ENCODE data around the gene DOC2B. TPM values are rescaled to one million over a fixed set of nuclear protein-coding genes. Genes with fewer than 3 reads are reported as not detected.
"Not testable (repeated sequence)": the region's sequence is repeated elsewhere in the genome, so short reads cannot be mapped to it uniquely, and the experiment has no call there.

Gene DOC2B
- total RNA-seq, 2 experiments from 2014 or later = not detected

DNA sequence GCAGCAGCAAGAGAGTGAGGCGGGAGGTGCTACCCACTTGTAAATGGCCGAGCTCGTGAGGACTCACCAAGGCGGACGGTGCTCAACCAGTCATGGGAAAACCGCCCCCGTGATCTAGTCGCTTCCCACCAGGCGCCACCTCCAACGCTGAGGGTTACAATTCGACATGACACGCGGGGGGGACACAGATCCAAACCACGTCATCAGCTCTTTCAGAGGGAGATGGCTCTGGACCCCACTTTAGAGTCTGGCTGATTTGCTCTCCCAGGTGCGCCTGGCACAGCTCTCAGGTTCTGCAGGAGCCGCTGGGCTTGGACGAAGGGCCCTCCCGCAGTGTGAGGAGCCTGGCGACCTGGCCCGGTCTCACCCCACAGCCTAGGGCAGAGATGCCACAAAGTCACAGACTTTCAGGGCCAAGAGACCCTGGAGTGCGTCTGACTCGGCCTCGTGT lies 21.1 kb upstream of the DOC2B start:
- H3K27ac ChIP-seq (ENCODE audit: low read depth, low read length, poor library complexity, severe bottlenecking) = no peak overlapping the region
- ChIA-PET CTCF (ENCODE audit: unreplicated experiment) (no interaction called here), POLR2A (interaction anchor here (0.5 to 0.6 kb wide), 2 partner anchors 72 to 585 kb away, joined by 3 to 7 read pairs; no protein-coding TSS in a partner anchor)
- intact Hi-C loops (cut with micrococcal nuclease; ENCODE audit: unreplicated experiment) = no loop called here
- H3K79me2 ChIP-seq (ENCODE audit: insufficient read depth, low read depth, low read length) = no peaks in the 10 kb centered on the region
- no peaks in the 10 kb centered on the region for H3K4me1 ChIP-seq (ENCODE audit: insufficient read depth, low read length, poor library complexity, severe bottlenecking)
- no peak for DNase-seq (ENCODE audit: low spot score)
- TF ChIP-seq EZH2phosphoT487 (IDR thresholded peaks at IDR 0.05; ENCODE audit: borderline replicate concordance, low read depth, low read length) = no peak
- TF ChIP-seq, protein P1, sequence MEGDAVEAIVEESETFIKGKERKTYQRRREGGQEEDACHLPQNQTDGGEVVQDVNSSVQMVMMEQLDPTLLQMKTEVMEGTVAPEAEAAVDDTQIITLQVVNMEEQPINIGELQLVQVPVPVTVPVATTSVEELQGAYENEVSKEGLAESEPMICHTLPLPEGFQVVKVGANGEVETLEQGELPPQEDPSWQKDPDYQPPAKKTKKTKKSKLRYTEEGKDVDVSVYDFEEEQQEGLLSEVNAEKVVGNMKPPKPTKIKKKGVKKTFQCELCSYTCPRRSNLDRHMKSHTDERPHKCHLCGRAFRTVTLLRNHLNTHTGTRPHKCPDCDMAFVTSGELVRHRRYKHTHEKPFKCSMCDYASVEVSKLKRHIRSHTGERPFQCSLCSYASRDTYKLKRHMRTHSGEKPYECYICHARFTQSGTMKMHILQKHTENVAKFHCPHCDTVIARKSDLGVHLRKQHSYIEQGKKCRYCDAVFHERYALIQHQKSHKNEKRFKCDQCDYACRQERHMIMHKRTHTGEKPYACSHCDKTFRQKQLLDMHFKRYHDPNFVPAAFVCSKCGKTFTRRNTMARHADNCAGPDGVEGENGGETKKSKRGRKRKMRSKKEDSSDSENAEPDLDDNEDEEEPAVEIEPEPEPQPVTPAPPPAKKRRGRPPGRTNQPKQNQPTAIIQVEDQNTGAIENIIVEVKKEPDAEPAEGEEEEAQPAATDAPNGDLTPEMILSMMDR (conservative IDR thresholded peaks at IDR 0.05; ENCODE audit: low read length) = no peak
- no TSS peak for BruUV-seq (replicated peaks)
- H3K4me2 ChIP-seq (ENCODE audit: low read length) = no peak overlapping the region
- no peaks in the 10 kb centered on the region for H3K36me3 ChIP-seq (ENCODE audit: insufficient read depth, low read length)
- H3K9me3 ChIP-seq (ENCODE audit: low read length) = no peaks in the 10 kb centered on the region
- H3K9me2 ChIP-seq (ENCODE audit: insufficient read depth, low read length) = no peaks in the 10 kb centered on the region
- H3K4me3 ChIP-seq (ENCODE audit: low read depth, low read length, poor library complexity, severe bottlenecking) = no peak overlapping the region
- no peak overlapping the region for H2AFZ ChIP-seq (ENCODE audit: low read length)
- H4K20me1 ChIP-seq (ENCODE audit: insufficient read depth, low read length) = no peaks in the 10 kb centered on the region

DNA sequence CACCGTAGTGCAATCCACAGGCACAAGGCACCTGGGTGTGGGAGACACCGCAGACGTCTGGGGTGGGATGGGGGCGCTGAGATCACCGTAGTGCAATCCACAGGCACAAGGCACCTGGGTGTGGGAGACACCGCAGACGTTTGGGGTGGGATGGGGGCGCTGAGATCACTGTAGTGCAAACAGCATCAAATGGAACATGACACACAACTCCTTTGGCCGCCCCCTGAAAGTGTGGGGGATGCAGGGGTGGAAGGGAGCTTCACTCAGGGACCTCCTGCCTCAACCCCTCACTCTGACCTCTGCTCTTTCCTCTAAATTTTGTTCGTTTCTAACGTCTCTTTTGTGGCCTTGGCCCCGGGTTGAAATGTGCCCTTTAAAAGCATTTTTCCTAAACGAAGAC lies 20.3 kb upstream of the DOC2B start:
- H3K4me1 ChIP-seq (ENCODE audit: insufficient read depth, low read length, poor library complexity, severe bottlenecking); H3K4me3 ChIP-seq (ENCODE audit: low read depth, low read length, poor library complexity, severe bottlenecking); H3K36me3 ChIP-seq (ENCODE audit: insufficient read depth, low read length); H3K9me3 ChIP-seq (ENCODE audit: low read length); CTCF ChIA-PET (ENCODE audit: unreplicated experiment); BruUV-seq (replicated peaks); H2AFZ ChIP-seq (ENCODE audit: low read length); H3K27ac ChIP-seq (ENCODE audit: low read depth, low read length, poor library complexity, severe bottlenecking); H3K9me2 ChIP-seq (ENCODE audit: insufficient read depth, low read length); H3K4me2 ChIP-seq (ENCODE audit: low read length); DNase-seq (ENCODE audit: low spot score); intact Hi-C loops (cut with micrococcal nuclease; ENCODE audit: unreplicated experiment); H3K79me2 ChIP-seq (ENCODE audit: insufficient read depth, low read depth, low read length); H4K20me1 ChIP-seq (ENCODE audit: insufficient read depth, low read length): not testable (repeated sequence)
- POLR2A ChIA-PET = interaction anchor here (0.5 kb wide), 1 partner anchor 73 kb away, joined by 7 read pairs; no protein-coding TSS in a partner anchor

DNA sequence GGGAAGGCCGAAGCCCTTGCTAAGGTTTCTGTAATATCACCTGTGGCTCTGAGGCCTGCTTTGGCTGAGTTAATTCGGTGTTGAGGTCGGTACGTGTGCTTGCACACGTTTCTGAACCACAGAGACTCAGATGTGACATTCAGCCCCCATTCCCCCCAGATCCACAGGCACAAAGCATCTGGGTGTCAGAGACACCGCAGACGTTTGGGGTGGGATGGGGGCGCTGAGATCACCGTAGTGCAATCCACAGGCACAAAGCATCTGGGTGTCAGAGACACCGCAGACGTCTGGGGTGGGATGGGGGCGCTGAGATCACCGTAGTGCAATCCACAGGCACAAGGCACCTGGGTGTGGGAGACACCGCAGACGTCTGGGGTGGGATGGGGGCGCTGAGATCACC lies 19.8 kb upstream of the DOC2B start:
- H3K9me3 ChIP-seq (ENCODE audit: low read length); H3K27ac ChIP-seq (ENCODE audit: low read depth, low read length, poor library complexity, severe bottlenecking); intact Hi-C loops (cut with micrococcal nuclease; ENCODE audit: unreplicated experiment); H3K4me1 ChIP-seq (ENCODE audit: insufficient read depth, low read length, poor library complexity, severe bottlenecking); H3K4me2 ChIP-seq (ENCODE audit: low read length); H3K9me2 ChIP-seq (ENCODE audit: insufficient read depth, low read length); H3K4me3 ChIP-seq (ENCODE audit: low read depth, low read length, poor library complexity, severe bottlenecking); H3K79me2 ChIP-seq (ENCODE audit: insufficient read depth, low read depth, low read length); H2AFZ ChIP-seq (ENCODE audit: low read length); H4K20me1 ChIP-seq (ENCODE audit: insufficient read depth, low read length); DNase-seq (ENCODE audit: low spot score); H3K36me3 ChIP-seq (ENCODE audit: insufficient read depth, low read length); POLR2A ChIA-PET; CTCF ChIA-PET (ENCODE audit: unreplicated experiment); BruUV-seq (replicated peaks): not testable (repeated sequence)

DNA sequence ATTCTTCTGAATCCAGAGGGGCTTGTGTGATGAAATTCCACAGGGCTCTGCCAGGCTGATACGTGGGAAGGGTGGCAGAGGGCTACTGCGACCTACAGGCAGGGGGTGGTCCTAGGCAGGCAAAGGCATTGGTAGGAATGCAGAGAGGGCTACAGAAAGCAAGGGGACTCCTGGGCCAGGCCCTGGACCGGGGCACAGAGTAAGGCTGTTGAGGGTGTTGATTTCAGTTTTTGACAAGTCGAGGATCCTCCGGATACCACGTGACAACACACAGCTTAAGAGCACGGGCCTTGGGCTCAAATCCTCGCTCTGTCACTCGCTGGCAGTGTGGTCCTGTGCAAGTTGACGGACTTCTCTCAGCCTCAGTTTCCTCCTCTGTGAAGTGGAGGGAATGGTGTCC lies 19.1 kb upstream of the DOC2B start:
- H3K9me3 ChIP-seq (ENCODE audit: low read length) = no peaks in the 10 kb centered on the region
- intact Hi-C loops (cut with micrococcal nuclease; ENCODE audit: unreplicated experiment) = no loop called here

More for the DNA sequence above, 19.1 kb upstream of the DOC2B start:
- TF ChIP-seq, protein P1 (conservative IDR thresholded peaks at IDR 0.05; ENCODE audit: low read length) = no peak
- Histone ChIP-seq H3K4me2 (ENCODE audit: low read length) (no peak overlapping the region), H3K79me2 (ENCODE audit: insufficient read depth, low read depth, low read length) (no peaks in the 10 kb centered on the region), H3K4me3 (ENCODE audit: low read depth, low read length, poor library complexity, severe bottlenecking) (no peak overlapping the region), H2AFZ (ENCODE audit: low read length) (no peak overlapping the region), H3K9me2 (ENCODE audit: insufficient read depth, low read length) (no peaks in the 10 kb centered on the region), H4K20me1 (ENCODE audit: insufficient read depth, low read length) (no peaks in the 10 kb centered on the region), H3K4me1 (ENCODE audit: insufficient read depth, low read length, poor library complexity, severe bottlenecking) (peaks cover 2% of the 10 kb centered on the region), H3K36me3 (ENCODE audit: insufficient read depth, low read length) (no peaks in the 10 kb centered on the region), H3K27ac (ENCODE audit: low read depth, low read length, poor library complexity, severe bottlenecking) (no peak overlapping the region)
- BruUV-seq (replicated peaks) = no TSS peak
- DNase-seq (ENCODE audit: low spot score) = no peak
- ChIA-PET POLR2A (no interaction called here), CTCF (ENCODE audit: unreplicated experiment) (no interaction called here)
